Suppressor macrophage treated with lipopolysaccharide for 4 hours (primary cell): Measurements from ENCODE around the gene PIP4K2A.
"Not testable (repeated sequence)": the region's sequence is repeated elsewhere in the genome, so short reads cannot be mapped to it uniquely, and the experiment has no call there.

Experiments
- DNase-seq: peaks from one replicate; pipeline ENCODE4 v3.0.0-alpha.2; 2020

PIP4K2A gene

DNA sequence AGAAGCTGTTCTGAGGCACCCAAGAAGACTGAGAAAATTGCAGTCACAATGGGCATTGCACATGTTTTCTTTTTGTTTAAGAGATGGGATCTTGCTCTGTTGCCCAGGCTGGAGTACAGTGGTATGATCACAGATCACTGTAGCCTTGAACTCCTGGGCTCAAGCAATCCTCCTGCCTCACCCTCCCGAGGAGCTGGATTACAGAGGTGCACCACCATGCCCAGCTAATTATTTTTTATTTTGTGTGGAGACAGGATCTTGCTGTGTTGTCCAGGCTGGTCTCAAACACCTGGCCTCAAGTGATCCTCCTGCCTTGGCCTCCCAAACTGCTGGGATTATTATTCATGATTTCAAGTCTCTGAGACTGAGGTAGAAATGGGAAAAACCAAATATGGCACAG lies 168.7 kb downstream of the PIP4K2A start:
- no peak for DNase-seq

DNA sequence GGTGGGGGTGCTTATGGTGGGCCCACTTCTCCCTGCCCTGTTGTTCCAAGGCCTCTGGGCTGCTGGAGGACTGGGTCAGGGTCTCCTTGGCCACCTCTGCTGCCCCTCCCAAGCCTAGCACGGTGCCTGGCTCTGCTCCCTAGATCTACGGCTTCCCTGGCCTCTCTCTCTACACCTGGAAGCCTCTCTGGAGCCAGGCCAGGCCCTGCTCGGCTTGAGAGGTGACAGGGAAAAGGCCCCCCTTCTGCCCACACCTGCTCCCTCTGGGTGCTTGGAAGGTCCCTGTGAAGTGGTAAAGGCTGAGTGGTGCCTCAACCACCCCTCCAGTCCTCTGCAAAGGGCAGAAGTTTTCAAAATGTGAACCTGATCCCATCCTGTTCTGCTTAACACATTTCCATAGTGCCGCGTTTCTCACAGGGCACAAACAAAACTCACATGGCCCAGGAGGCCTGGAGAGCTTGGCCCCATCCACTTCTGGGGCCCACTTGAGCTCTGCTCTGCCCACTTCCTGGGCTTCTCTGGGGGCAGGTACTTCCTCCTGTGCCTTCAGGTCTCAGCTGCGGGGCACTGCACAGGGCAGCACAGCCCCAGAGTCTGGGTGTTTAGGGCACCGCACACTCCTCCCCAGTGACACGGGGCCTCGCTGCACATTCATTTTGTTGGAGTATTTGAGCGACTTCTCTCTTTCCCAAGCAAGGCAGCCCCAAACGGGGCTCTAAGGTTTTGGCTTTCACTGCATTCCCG lies 169.9 kb downstream of the PIP4K2A start:
- DNase-seq: no peak

DNA sequence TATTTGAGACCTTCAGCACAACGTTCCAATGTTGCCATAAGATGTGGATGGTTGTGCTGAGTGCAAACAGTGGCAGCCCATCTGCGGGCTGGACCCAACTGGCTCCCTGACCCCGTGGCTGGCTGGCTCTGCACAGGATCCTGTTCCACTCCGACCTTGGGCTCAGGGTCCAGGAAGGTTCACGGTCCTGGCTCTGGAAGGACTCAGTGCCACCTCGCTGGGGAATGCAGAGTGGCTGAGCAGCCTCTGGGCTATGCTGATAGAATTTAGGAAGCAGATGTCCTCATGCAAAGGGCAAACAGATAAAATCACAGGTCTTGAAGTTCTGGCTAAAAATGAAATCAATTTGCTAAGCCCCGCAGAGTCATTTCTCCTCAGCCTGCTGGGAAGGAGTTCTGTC lies 171.6 kb downstream of the PIP4K2A start:
- DNase-seq: no peak

DNA sequence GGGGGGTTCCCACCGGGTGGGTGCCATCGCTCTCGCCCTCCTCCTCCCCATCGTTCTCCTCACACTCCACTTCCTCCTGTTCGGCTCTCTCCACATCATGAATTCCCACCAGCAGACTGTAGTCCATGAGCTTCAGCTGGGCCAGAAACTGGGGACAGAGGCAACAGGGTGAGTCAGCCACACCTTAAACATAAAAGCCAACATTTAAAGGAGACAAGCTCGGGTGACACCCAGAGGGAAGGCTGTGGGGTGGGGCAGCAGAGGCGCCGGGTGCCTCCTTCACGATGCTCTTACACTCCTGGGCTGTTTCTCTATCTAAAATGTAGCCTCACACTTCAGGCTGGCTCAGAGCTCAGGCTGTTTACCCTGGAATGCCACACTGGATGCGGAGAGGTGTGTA lies 172.5 kb downstream of the PIP4K2A start:
- DNase-seq: no peak

DNA sequence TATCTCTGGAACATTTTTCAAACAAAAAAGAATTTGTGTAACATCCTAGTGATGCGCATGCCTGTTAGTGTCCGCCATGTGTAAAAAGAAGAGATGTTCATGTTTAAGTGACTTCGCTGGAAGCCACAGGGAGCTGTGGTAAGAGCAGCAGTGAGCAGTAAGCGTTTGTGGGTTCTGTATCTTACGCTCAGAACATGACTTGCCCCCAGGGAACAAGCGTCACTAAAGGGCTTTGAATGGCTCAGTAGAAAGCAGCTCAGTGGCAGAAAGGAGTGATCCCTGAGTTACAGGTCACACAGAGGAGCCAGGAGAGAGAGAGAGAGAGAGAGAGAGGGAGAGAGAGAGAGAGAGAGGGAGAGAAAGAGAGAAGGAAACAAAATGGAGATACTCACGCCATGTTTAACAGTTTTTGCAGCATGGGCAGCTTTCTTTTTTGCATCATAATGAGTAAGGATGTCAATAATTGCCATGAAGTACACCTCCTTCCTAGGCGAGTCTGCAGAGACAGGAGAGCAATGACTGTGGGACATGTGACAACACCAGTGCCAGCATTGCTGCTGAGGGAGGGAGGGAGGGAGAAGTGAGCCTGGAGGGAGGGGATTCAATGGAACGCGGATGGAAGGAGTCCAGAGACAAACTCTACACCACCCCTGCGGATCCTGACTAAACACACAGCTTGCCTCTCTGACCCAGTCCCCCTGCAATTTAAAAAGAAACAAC lies 174.6 kb downstream of the PIP4K2A start:
- no peak for DNase-seq

DNA sequence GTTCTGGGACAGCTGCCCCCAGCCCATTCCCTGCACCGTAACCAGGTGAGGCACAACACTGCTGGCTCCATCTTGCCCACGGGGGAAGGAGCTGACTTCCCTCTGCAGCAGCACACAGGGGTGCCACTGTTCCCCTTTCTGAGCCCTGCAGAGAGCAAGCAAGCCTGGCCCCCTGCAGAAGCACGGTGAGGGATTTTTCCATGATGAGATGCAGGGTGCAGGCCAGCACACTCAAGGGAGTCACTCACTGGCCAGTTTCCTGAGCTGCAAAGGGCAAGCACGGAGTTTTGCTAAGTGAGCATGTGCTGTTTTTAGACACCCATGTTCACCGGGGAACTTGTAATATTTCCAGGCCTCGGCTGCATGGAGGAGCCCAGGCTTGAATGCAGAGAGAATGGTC lies 176.6 kb downstream of the PIP4K2A start:
- no peak for DNase-seq

DNA sequence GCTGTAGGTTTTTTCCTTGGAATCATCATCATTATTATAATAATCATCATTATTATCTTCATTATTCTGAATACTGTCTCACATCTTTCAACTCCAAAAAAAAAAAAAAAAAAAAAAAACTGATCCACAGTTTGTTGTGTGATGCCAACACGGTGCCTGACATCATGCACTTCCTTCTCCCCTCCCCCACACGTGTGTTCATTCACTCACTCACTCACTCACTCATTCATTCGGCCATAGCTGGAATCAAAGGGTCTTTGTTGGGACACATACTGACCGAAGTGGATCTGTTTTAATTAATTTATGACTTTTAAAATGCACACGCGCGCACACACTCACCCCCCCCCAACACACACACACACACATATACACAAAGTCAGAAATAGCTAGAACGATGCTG lies 177.8 kb downstream of the PIP4K2A start:
- DNase-seq: no peak

DNA sequence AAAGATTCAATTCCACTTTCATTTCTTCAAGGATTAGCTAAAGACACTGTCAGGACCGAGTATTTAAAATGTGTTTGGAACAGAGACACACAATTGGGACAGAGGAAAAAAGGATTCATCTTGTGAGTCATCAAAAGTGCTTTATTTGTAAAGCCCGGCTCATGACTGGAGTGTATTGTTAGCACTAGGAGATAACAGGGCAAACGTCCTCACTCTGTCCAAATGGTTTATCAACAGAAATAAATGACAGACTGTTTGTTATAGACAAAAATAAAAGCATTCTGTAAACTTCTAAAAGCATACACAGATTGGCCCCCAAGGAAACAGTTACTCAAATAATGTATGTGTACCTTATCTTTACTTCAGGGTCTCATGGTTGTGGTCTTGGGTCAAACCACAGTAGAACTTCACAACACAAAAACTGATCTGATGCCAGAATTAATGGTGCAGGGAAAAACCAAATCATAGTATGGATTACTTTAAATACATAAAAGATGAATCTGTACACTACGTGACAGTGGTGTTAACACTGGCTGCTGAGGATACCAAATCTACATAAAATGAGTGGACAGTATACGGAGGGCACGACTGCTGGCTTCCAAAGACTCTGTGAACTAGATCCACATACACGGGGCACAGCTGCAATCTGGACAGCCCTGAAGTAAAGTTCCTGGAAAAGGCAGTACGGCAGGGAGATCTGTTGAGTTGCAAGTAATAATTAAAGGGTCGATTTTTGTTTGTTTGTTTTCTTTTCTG lies 179.4 kb downstream of the PIP4K2A start:
- no peak for DNase-seq

DNA sequence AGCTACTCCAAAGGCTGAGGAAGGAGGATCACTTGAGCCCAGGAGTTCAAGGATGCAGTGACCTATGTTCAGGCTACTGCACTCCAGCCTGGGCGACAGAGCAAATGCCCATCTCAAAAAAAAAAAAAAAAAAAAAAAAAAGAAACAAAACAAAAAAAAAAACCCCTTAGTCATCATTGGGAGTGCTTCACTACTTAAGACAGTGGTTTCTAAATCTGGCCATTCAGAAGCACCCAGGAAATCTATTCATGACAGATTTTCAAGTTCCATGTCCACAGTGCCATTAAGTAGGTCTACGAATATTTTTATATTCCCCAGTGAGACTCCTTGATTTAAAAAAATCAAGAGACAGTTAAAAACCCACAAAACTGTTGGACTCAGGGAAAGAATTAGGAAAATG lies 182.9 kb downstream of the PIP4K2A start:
- DNase-seq: no peak

DNA sequence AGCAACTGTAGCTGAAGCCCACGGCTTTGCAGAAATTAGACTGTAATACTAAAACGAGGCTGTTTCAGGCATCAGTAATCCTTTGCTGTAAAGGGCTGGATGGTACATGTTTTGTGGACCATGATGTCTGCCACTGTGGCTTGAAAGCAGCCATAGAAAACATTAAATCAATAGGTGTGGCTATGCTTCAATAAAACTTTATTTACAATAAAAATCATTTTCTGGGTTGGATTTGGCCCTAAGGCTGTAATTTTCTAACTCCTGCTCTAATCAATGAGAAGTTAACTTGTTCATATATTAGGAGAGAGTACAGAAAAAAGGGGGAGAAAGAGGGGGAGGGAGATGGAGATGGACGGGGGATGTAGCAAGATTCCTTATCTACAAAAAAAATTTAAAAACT lies 183.4 kb downstream of the PIP4K2A start:
- DNase-seq: no peak

DNA sequence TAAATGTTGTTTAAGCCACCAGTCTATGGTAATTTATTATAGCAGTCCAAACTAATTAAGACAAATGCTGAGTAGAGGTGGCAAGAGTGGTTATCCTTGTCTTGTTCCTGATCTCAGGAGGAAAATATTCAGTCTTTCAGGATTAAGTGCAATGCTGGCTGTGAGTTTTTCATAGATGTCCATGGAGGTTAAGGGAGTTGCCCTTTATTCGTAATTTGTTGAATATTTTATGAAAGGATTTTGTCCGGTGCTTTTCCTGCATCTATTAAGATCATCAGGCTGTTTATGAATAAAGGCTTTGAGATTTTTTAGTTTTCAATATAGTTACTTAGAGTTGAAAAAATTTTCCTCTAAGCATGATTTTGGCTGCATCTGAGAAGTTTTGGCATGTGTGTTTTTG lies 186.9 kb downstream of the PIP4K2A start:
- DNase-seq: no peak

DNA sequence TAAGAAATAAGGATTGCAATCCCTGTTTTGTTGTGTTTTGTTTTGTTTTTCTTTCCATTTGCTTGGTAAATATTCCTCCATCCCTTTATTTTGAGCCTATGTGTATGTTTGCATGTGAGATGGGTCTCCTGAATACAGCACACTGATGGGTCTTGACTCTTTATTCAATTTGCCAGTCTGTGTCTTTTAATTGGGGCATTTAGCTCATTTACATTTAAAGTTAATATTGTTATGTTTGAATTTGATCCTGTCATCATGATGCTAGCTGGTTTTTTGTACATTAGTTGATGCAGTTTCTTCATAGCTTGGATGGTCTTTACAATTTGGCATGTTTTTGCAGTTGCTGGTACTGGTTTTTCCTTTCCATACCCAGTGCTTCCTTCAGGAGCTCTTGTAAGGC lies 190.0 kb downstream of the PIP4K2A start:
- not testable (repeated sequence) for DNase-seq

DNA sequence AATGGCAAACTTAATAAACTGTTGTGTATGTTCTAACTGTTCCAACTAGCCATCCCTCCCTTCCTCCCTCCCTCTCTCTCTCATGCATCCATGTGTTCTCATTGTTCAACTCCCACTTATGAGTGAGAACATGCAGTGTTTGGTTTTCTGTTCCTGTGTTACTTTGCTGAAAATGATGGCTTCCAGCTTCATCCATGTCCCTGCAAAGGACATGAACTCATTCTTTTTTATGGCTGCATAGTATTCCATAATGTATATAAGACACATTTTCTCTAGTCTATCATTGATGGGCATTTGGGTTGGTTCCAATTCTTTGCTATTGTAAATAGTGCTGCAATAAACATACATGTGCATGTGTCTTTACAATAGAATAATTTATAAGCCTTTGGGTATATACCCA lies 193.7 kb downstream of the PIP4K2A start:
- DNase-seq: not testable (repeated sequence)

DNA sequence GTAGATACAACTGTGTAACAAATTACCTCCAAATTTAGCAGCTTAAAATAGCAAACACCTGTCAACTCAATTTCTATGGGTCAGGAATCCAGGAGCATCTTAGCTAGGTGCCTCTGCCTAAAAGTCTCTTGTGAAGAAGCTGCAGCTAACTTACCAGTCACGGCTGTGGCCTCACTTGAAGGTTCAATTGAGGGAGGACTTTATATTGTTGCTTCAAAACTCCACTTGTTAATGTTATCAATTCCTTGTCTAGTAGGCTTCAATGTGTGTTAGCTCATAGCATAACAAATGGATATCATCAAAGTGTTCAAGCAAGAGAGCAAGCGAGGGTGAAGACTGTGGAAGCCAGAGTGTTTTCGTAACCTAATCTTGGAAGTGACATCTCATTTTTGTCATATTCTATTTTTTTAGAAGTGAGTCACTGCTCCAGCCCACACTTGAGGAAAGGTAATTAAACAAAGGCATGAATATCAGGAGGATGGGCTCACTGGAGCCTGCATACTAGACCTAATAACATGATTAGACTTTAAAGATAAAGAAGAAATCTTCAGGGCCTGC lies 196.1 kb downstream of the PIP4K2A start:
- no peak for DNase-seq

DNA sequence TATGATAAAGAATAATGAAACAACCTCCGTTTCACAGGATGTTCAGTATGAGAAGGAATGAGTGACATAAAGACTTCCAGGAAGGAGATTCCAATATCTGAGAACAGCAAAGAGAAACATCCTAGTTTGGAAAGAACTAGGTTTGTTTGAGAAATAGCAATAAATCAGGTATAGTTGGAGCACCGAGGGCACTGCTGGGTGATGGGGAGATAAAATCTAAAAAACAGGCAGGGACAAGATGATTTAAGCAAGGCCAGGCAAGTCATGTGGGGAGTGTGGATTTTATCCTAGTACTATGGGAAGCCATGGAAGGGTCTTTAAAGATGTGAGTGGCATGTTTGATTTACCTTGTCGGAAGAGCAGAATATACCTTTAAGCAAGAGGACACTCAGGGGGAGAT lies 199.4 kb downstream of the PIP4K2A start:
- no peak for DNase-seq

DNA sequence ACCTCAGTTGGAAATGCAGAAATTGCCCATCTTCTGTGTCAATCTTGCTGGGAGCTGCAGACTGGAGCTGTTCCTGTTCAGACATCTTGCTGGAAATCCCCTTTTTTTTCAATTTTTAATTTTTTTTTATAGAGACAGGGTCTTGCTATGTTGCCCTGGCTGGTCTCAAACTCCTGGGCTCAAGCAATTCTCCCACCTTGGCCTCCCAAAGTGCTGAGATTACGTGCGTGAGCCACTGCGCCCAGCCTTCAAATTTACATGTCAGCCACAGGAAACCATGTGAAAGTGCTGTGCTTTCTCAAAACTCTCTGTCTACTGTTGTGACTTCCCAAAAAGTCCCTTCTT lies 200.0 kb downstream of the PIP4K2A start:
- DNase-seq: not testable (repeated sequence)

DNA sequence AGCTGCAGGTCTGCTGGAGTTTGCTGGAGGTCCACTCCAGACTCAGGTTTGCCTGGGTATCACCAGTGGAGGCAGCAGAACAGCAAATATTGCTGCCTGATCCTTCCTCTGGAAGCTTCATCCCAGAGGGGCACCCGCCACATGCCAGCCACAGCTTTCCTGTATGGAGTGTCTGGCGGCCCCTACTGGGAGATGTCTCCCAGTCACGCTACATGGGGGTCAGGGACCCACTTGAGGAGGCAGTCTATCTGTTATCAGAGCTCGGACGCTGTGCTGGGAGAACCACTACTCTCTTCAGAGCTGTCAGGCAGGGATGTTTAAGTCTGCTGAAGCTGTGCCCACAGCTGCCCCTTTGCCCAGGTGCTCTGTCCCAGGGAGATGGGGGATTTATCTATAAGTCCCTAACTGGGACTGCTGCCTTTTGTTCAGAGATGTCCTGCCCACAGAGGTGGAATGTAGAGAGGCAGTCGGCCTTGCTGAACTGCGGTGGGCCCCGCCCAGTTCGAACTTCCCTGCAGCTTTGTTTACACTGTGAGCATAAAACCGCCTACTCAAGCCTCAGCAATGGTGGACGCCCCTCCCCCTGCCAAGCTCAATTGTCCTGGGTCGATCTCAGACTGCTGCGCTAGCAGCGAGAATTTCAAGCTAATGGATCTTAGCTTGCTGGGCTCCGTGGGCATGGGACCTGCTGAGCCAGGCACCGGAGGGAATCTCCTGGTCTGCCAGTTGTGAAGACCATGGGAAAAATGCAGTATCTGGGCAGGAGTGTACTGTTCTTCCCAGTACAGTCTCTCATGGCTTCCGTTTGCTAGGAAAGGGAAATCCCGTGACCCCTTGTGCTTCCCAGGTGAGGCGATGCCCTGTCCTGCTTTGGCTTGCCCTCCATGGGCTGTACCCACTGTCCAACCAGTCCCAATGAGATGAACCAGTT lies 200.6 kb downstream of the PIP4K2A start:
- DNase-seq: not testable (repeated sequence)

DNA sequence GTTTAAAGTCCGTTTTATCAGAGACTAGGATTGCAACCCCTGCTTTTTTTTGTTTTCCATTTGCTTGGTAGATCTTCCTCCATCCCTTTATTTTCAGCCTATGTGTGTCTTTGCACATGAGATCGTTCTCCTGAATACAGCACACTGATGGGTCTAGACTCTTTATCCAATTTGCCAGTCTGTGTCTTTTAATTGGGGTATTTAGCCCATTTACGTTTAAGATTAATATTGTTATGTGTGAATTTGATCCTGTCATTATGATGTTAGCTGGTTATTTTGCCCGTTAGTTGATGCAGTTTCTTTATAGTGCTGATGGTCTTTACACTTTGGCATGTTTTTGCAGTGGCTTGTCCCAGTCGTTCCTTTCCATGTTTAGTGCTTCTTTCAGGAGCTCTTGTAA lies 202.4 kb downstream of the PIP4K2A start:
- not testable (repeated sequence) for DNase-seq

DNA sequence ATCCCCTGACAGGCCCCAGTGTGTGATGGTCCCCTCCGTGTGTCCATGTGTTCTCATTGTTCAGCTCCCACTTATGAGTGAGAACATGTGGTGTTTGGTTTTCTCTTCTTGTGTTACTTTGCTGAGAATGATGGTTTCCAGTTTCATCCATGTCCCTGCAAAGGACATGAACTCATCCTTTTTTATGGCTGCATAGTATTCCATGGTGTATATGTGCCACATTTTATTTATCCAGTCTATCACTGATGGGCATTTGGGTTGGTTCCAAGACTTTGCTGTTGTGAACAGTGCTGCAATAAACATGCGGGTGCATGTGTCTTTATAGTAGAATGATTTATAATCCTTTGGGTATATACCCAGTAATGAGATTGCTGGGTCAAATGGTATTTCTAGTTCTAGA lies 206.2 kb downstream of the PIP4K2A start:
- DNase-seq: not testable (repeated sequence)

DNA sequence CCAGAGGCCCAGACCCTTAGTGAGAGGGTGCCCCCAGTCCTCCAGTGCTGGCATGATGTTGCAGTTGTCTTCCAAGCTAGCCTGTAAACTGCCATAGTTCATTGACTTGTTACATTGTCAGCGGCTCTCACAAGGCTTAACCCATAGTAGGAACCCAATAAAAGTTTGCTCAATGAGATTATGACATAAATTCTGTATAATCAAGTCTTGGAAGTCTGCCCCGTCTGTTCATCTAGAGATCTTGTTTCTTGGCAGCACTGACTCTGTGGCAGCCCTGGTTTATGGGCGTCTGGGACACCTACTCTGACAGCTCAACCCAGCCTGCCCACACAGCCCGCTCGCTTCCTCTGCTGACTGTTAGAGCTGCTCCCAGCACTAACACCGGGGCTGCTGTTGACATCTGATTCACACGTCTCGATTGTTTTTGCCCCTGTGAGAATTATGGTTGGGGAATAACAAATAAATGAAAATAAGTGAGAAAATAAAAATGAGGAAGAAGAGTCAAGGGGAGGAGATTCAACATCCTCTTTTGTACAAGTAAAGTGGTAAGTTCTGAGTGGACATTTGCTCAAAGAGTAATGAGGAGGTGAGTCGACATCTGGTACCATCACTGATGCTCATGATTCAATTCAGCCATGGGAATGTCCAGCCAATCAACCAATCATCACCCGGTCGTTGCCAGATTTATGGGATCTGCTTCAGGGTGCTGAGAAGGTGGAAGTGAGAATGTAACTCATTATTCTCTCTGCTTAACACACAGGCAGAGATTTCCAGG lies 208.3 kb downstream of the PIP4K2A start:
- peak; percentile 58 for DNase-seq

DNA sequence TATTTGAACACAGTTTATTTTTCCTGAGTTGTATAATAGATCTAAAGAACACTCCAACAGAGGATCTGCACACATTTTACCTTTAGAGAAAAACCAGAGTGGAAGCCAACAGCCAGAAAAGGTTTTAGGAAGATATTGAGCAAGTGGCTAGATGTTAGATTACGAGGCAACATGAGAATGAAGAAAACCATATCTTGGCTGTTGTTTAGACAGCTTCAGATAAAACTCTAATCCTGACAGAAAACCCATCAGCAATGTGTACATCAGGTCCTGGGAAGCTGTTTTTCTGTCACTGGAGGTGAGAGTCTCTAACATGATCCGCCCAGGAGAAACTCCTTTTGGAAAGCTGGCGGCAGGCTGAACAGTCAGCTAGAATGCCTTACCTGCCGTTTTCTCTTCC lies 209.6 kb downstream of the PIP4K2A start:
- DNase-seq: no peak
